Globus pallidus (tissue), 1 donor: ENCODE data around the gene PRSS50.

ENCODE experiments used
- DNase-seq: peaks from one replicate; pipeline ENCODE4 v3.0.0-alpha.2; 2015; ENCODE audit warnings: low spot score

PRSS50 gene

DNA sequence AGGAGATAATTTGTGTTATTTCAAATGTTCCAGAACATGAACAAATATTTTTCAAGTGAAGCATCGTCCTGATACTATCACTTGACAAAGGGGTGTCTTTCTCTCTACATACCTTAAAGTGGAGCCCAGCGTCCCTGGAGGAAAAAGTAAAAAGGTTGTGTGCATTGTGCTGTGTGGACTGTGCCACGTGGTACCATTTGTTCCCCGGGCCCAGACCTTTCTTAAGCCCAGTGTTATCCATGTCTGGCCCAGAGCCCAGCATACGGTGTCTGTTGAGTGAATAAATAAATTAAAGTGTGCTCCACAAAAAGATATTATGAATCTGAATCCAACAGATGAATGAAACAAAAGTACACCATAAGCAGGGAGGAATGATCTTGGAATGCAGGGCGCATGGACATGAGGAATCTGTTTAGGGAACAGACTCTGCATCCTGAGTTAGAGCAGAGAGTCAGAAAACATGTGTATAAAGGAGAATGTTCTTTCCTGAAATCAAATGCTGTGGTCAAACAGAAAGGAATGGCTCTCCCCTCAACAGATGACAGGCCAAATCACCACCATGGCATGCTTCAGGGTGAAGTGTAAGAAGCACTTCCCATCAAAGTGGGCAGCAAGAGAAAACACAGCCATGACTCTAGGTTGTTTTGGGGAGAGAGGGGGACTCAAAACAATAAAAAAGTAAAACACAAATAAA lies 8.1 kb upstream of the PRSS50 start:
- DNase-seq, result no peak

DNA sequence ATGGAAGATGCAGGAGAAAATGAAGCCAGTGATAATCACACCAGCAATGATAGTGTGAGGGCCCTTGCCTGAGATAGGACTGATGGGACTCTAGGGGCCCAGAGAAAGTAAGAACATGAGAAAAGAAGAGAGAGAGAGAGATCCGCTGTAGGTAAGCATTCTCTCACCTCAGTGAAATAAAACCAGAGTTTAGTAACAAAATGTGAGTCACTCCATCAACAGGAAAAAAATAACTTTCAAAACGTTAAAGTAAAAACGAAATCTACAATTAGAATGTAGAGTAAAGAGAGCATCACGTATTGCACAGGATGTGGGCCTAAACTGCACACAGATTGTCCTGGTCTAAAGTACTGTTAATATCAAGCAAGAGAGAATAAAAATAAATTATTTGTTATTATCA lies 6.8 kb upstream of the PRSS50 start:
- no peak for DNase-seq

DNA sequence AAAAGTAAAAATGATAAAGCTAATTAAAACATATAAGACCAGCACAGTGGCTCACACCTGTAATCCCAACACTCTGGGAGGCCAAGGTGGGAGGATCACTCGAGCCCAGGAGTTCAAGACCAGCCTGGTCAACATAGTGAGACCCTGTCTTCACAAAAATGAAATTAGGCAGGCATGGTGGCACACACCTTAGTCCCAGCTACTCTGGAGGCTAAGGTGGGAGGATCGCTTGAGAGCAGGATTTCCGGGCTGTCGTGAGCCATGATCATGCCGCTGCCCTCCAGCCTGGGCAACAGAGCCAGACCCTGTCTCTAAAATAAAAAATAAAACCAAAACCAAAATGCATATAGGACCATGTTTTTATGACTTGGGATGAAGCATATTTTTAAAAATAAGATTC lies 4.8 kb upstream of the PRSS50 start:
- DNase-seq, result no peak

DNA sequence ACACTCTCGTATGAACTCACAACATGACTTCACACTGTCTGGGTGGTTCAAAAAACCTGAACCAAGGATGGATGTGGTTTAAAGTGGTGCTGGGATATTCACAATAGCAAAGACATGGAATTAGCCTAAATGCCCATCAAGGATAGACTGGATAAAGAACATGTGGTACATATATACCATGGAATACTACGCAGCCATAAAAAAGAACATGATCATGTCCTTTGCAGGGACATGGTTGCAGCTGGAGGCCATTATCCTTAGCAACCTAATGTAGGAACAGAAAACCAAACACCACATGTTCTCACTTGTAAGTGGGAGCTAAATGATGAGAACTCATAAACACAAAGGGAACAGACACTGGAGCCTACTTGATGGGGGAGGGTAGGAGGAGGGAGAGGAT lies 3.3 kb upstream of the PRSS50 start:
- no peak for DNase-seq

DNA sequence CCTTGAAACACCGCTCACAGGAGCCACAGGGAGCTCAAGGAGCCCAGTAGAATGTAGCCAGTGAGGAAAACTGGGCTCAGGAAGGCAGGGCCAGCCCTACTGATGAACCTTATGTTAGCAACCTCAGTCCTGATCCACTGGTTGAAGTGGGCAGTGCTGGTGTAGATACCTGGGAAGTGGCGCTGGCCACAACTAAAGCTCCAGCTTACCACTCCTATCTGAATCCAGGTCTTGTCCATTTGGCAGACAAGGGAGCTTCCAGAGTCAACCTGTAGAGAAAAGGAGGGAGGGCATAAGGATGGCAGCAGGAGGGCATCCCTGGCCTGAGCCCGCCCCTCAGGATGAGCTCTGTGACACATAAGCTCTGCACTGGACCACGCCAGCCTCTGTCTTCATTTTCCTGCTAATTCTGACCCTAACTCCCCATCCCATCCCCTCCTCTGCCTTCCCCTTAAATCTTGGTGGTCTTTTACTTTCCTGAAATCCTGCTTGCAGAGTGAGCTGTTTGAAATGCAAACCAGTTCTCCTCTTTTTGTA lies 2.1 kb upstream of the PRSS50 start:
- no peak for DNase-seq

DNA sequence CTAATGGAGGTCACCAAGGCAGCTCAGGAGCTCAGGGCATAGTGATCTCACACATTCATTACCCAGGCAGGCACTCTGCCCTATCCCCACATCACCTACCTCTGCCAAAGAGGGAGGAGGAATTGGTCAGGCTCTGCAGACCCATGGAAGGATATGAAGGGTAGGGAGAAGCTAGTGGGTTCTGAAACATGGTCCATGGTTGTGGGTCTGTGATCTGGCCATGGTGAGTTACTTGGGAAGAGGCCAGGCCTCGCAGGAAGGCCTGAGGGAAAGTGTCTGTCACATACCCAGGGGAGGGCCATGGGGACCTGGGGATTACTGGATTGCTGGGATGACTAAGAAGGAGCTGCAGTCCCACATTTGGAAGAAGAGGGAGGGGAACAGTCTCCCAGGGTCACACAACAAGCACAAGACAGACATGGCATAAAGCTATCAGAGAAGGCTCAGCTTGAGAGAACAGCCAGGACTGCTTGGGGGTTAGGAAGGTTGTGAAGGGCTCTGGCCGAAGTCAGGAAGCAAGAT lies 1.4 kb upstream of the PRSS50 start:
- no peak for DNase-seq

DNA sequence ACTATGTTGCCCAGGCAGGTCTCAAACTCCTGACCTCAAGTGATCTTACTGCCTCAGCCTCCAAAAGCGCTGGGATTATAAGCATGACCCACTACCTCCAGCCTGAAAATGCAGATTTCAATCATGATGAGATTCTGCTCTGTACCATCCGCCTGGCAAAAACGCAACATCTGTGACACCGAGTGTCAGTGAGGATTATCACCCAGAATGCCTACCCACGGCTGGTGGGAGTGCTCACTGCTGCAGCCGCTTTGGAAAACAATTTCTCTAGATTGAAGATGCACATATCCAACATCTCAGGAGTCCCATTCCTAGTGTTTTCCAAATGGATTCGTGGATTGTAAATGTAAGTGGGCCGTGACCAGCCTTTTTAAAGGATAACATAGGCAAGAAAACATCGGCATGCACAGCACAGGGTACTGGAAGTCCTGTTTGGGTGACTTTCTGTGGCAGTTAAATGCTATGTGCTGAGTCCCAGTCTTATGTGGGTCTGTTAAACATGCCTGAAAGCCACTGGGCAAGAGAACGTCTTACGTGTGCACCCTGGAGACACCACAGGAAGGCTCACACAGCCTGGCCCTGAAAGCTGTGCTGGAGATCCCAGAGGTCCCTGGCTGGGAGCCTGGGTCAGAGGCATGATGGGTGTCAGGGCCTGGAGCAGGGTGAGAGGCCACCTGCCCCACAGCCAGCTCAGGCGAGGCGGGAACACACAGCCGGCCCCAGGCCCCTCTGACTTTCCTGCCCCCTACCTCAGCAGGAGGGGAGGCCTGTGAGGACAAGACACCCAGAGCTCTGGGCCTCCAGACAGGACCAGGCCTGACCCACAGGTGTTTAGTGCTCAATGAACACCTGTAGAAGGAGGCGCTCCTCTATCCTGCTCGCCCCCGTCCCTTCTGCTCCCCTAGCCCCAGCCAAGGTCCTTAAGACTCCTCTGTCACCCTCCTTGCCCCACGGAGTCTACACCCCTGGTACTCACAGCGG lies 918 bp downstream of the PRSS50 start:
- DNase-seq, result no peak

DNA sequence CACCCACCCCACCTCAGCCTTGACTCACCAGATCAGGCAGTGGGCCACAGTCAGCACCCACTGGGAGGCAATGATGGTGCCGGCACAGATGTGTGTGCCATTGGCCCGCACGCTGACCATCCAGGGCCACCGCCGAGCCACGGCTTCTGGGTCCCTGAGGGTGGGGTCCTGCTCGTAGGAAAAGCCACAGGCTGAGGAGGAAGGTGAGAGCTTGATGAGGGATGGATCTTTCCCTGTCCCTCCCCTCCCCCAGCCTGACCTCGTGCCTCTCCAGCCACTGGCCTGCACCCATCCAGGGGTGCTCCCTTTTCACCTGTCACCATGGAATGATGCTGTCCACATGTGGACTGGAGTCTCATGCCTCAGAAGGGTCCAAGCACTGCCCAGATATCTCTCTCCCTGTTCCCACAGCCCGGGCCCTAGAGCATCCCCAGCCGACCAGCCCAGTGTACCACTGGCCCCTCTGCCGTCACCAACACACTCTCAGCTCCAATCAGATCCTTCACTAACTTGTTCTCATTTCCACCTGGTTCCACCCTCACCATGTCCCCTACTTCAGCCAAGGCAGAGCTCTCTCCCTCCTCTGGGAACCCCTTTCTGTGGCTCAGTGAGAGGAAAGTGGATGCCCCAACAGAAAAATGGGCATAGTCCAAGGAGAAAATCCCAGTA lies 2.0 kb downstream of the PRSS50 start:
- DNase-seq, result no peak

DNA sequence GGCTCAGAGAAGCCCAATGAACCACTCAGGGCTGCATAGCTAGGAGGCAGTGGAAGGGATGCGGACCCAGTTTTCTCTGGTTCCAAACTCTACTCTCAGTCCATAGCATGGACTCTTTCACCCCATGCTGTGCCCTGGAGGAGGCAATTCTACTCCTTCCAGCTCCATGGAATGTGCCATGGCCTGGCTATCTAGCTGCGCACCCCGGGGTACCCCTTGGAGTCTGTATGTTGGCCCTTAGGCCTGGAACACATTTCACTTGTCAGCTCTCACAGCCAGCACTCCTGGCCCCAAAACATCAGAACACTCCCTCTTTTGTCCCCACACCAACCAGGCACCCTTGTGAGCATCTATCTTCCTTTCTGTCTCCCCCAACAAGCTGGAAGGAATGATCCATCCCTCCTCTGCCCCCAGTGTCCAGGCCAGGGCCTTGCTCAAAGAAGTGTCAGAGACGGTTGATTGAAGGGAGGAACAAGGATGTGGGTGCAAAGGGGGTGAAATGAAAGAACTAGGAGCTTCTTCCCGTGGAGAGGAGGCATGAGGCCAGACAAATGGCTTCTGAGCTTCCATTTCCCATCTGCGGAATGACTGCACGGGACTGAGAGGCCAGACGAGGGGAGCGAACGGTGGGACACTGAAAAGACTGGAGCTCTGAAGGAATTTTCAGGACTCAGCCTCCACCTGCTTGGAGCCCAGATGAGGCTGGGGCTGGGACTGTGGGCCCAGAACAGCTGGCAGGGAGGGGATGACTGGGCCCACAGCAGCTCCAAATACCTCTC lies 2.8 kb downstream of the PRSS50 start:
- DNase-seq, result no peak

DNA sequence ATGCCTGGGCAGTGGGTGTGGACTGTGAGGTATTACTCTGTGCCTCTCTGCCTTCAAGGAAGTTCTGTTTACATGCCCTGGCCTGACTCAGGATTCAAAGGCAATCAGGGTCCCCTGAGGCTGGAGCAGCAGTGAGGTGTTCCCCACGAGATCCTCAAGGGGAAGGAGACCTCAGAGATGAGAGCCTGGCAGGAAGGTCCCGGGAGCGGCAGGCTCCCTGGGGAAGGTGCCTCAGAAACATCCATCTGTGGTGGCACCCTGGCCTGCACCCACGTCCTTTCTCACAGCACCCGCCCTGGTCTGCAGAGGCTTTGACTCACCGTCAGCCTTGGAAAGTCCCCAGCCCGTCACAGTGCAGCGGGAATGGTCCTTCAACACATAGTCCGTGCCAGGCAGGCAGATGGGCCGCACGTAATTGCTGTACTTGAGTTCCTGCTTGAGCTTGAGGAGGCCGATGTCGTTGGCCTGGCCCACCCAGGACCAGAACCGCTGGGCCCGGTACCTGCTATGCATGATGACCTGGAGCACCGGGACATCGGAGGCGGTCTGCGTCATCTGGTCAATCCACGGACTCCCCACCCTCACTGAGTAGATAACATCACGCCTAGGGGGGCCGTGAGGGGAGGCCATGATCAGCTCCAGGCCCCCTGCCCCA lies 3.6 kb downstream of the PRSS50 start:
- no peak for DNase-seq

DNA sequence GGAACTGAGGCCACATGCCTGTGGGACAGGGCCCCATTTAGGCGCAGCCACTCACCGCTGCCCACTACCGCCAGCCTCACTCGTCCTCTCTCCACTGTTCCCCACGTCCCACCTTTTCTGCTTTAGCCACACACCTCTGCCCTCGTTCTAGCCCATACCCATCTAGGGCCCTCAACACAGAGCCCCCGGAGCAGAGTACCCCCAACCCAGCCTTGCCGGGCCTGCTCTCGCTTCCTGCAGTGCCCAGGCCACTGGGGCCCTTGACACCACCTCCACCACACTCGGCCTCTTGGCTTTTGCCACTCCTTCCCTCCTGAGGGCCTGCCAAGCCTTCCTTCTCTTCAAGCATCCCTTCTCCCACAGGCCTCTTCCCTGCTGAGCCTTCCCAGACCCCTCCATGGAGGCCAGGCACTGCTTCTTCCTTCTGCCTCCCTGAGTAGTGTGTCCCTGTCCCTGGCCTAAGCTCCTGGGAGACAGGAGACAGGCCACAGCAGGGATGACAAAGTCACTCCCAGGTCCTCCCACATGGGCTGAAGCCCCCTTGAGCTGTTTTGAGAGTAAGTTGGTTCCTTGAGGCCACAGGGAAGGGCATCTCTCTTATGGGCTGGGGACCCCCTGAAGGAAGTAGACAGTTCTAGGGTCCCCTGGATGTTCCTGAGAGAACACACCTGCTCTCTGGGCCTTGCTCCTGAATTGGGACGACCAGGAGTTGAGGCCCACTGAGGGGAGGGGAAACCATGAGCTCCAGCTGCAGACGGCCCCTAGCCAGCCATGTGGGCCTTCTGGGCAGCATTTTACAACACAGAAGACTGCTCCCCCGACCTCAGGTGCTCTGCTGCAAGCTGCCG lies 4.4 kb downstream of the PRSS50 start:
- DNase-seq, result no peak

DNA sequence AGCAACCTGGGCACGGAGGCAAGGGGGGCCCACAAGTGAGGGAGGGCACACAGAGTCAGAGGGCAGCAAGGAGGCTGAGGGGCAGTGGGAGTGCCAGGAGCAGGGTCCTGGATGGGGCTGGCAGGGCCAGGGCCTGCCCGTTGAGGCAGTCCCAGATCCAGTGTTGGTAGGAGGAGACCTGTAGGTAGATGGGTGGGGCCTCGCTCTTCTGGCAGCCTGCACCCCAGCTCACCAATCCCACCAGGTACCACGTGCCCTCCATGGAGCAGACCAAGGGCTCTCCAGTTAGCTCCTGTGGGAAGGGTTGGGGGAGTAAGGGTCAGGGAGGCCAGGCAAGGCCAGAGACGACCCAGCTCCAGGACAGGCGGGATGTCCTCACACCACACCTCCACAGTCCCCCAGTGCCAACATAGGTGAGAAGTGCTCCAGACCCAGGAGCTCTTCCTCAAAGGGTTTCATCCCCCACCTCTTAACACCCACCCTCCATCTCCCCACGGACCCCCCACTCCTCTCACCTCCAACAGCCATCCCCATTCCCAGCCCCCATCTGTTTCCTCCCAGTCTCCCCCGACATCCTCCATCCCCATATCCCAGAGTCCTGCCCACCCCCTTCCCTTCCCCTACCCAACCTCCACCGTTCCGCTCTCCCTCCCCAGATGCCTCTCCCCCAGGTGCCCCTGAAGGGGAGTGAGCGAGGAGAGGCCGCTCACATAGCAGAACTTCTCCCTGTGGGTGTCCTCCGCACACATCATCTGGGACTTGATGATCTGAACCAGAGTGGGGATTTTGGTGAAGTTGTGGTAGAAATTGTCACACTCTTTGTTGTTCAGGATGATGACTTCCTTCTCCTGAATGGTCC lies 5.2 kb downstream of the PRSS50 start:
- no peak for DNase-seq

DNA sequence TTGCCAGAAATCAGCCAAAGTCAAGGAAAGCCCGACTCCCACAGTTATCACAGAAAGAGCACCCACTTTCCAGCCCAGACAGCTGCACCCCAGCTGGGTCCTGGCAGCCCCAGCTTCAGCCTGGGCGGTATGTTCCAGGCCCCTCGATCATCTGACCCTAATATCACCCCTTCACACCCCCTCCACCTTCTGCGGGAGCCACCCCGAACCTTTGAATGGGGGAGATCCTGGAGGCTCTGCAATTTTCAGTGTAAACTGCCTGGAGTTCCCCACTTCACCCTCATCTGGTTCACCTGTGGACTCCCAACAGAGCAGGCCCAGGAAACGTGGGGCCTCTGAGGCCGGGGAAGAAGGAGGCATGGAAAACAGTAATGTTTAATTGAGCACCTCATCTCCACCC lies 5.9 kb downstream of the PRSS50 start:
- DNase-seq, result no peak

DNA sequence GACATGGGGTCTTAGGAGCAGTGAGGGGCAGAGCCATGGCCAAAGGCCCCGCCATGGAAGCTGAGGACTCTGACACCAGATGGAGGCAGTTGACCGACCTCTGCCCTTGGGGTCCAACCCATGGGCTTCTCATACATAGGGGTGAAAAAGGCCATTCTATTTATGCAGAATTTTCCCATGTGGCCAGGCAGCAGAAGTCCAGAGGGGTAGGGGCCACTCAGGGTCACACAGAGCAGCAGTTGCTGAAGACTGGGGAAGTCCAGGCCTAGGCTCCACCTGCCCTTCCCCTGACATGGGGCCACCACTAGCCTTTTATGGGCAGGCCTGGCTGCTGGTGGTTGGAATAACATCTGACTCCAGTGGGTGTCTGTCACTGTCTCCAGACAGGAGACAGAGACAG lies 6.4 kb downstream of the PRSS50 start:
- DNase-seq, result no peak

DNA sequence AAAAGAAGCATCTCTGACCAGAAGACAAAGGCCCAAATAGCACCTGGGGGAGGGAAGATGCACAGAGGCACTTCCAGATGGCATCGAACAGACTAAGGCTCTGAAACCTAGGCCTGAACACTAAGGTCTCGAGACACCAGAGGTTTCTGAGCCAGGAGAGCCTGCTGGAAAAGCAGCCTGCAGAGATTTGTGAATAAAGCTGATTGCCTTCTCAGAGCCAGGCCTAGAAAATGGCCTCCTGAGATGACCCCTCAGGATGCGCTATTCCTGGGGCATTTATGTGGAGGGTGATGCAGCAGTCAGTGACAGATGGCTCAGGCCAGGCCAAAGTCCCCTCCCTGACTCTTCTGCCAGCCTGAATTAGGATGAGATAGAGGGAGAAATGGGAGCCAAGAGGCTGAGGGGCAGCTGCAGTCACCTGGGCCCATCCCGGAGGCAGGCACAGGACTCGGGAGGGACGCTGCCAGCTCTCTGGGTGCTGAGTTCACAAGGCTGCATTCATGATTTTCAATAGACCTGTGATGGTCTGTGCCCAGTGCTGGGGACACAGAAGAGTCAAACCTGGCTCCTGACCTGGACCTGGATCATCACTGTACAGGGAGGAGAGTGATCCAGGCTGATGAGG lies 6.9 kb downstream of the PRSS50 start:
- no peak for DNase-seq

DNA sequence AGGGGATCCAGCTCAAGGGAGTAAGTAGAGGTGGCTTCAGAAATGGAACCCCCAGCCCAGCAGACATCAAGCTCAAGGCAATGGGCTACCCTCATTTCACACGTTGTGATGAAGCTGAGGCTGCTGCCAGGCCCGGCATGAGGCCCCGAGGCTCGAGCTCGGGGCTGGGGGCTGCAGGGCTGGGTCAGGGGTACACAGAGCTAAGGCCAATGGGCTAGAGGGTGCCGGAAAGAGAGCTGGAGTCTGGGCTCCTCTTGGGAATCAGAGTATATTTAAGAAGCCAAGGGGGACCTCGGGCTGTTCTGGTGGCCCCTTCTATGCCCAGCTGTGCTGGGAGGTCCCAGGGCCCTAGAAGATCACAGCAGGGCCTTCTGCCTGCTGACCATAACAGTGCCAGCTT lies 7.4 kb downstream of the PRSS50 start:
- DNase-seq, result no peak

DNA sequence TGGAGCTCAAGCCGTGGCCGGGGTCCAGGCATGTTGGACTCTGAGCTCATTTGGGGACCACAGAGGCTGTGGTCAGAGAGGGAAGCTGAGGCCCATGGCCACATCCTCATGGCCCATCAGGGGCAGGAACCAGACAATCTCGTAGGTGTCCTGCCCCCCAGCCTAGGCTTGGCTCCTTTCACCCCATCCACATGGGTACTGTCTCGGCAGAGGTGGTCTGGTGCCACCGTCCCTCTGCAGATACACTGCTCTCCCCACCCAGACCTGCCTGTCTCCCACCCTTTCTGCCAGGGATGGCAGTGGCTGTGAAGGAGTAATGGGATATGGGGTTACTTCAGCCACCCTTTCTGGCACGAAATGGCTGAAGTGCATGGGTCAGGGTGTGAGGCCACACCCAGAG lies 7.9 kb downstream of the PRSS50 start:
- no peak for DNase-seq

DNA sequence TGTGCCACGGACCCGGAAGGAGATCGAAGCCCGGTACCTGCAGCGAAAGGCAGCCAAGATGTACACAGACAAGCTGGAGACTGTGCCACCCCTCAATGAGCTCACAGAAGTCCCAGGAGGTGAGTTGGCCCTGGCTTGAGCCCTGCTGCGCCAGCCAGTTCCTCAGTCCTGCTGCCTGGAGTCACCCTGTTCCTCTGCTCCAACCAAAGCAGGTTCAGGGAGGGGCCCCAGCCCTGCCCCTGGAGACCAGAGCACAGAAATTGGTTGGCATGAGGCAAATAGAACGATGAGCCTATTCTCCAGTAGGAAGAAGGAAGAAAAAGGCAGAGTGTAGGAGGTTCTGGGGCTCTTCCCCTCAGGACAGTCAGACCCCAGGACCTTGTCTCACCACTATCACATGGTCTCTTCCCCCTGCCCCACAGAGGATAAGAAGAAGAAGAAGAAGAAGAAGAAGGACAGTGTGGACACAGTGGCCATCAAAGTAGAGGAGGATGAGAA lies 8.5 kb downstream of the PRSS50 start:
- no peak for DNase-seq
